ENCODE results near the gene NSD1. TPM values are rescaled to one million over a fixed set of nuclear protein-coding genes. Genes with fewer than 3 reads are reported as not detected.

Gene NSD1
- total RNA-seq, 2 experiments from 2014 or later, result 87.6 to 93.3 TPM

- H3K27ac Mint-ChIP-seq, result no peak overlapping the region
- Histone ChIP-seq H3K4me1 (ENCODE audit: insufficient read depth, low read length) (peaks cover 20% of the 10 kb centered on the region), H3K27me3 (ENCODE audit: control insufficient read depth in 1 of 2, insufficient read depth in 2 of 2, low read length in 2 of 2) (no peaks in the 10 kb centered on the region), H3K9me3 (ENCODE audit: control insufficient read depth in 1 of 2, insufficient read depth in 1 of 2, low read length in 2 of 2) (no peaks in the 10 kb centered on the region), H3K4me3 (ENCODE audit: low read length) (no peak overlapping the region), H3K27ac (ENCODE audit: low read depth in 1 of 2, low read length in 2 of 2) (no peak overlapping the region), H3K36me3 (ENCODE audit: insufficient read depth, low read length) (no peaks in the 10 kb centered on the region)
- H3K36me3 Mint-ChIP-seq (ENCODE audit: low read depth), result no peaks in the 10 kb centered on the region
- no peaks in the 10 kb centered on the region for H3K27me3 Mint-ChIP-seq
- CTCF ChIA-PET, result interaction anchor here (0.6 to 1.9 kb wide), 11 partner anchors 14 to 451 kb away, joined by 3 to 9 read pairs (median 3); partner anchors contain the start of gene FGFR4
- POLR2A ChIA-PET, result no interaction called here
- DNase-seq (peak; percentile 37 to 78 (median 49)), ATAC-seq (ENCODE audit: poor library complexity) (peak; percentile 52)
- H3K9me3 Mint-ChIP-seq, result no peaks in the 10 kb centered on the region
- no peak overlapping the region for H3K4me3 Mint-ChIP-seq
- H3K4me1 Mint-ChIP-seq (ENCODE audit: low read depth), result peaks cover 15% of the 10 kb centered on the region
- intact Hi-C loops (cut with DNase I, micrococcal nuclease), result loop anchor here (2.0 to 10.0 kb wide), 9 partner anchors 39 to 1381 kb away; partner anchors contain the start of gene MXD3 (in 1 of the 2)
- TF ChIP-seq CTCF (IDR thresholded peaks at IDR 0.05), result peak; percentile 95
Observed at GRCh38 chr5:177111720-177112394, 21.7 kb upstream of the NSD1 start.

- Mint-ChIP-seq H3K4me3 (no peak overlapping the region), H3K4me1 (ENCODE audit: low read depth) (peaks cover 20% of the 10 kb centered on the region), H3K36me3 (ENCODE audit: low read depth) (no peaks in the 10 kb centered on the region), H3K9me3 (no peaks in the 10 kb centered on the region), H3K27me3 (no peaks in the 10 kb centered on the region), H3K27ac (no peak overlapping the region)
- DNase-seq (no peak), ATAC-seq (ENCODE audit: poor library complexity) (no peak)
- Histone ChIP-seq H3K4me1 (ENCODE audit: insufficient read depth, low read length) (peaks cover 26% of the 10 kb centered on the region), H3K27me3 (ENCODE audit: control insufficient read depth in 1 of 2, insufficient read depth in 2 of 2, low read length in 2 of 2) (no peaks in the 10 kb centered on the region), H3K36me3 (ENCODE audit: insufficient read depth, low read length) (no peaks in the 10 kb centered on the region), H3K4me3 (ENCODE audit: low read length) (no peak overlapping the region), H3K9me3 (ENCODE audit: control insufficient read depth in 1 of 2, insufficient read depth in 1 of 2, low read length in 2 of 2) (no peaks in the 10 kb centered on the region), H3K27ac (ENCODE audit: low read depth in 1 of 2, low read length in 2 of 2) (no peak overlapping the region)
- no peak for TF ChIP-seq CTCF (IDR thresholded peaks at IDR 0.05)
- intact Hi-C loops (cut with DNase I, micrococcal nuclease), result loop anchor here (2.0 to 10.0 kb wide), 9 partner anchors 40 to 1382 kb away; partner anchors contain the start of gene MXD3 (in 1 of the 2)
- ChIA-PET POLR2A (interaction anchor here (3.5 kb wide), 1 partner anchor 20 kb away, joined by 31 read pairs; the partner anchor contains the start of gene NSD1), CTCF (interaction anchor here (0.6 to 1.9 kb wide), 13 partner anchors 13 to 184 kb away, joined by 3 to 9 read pairs (median 3); partner anchors contain the start of gene FGFR4)
Observed at GRCh38 chr5:177112589-177113220, 20.9 kb upstream of the NSD1 start.

GRCh38 chr5:177113566-177114424 is 19.8 kb upstream of the NSD1 start:
- ChIA-PET CTCF (interaction anchor here (0.6 to 1.6 kb wide), 36 partner anchors 9 to 387 kb away, joined by 3 to 12 read pairs (median 4); partner anchors contain the start of gene NSD1), POLR2A (interaction anchor here (1.2 to 3.5 kb wide), 3 partner anchors 19 to 196 kb away, joined by 3 to 31 read pairs (median 3); partner anchors contain the start of gene NSD1)
- no peaks in the 10 kb centered on the region for H3K9me3 ChIP-seq (ENCODE audit: control insufficient read depth in 1 of 2, insufficient read depth in 1 of 2, low read length in 2 of 2)
- H3K27ac Mint-ChIP-seq, result peak overlapping the region; percentile 0
- peak; percentile 99 for TF ChIP-seq CTCF (IDR thresholded peaks at IDR 0.05)
- H3K9me3 Mint-ChIP-seq, result no peaks in the 10 kb centered on the region
- no peak overlapping the region for H3K4me3 ChIP-seq (ENCODE audit: low read length)
- no peaks in the 10 kb centered on the region for H3K36me3 Mint-ChIP-seq (ENCODE audit: low read depth)
- ATAC-seq (ENCODE audit: poor library complexity) (peak; percentile 55), DNase-seq (peak; percentile 60 to 90 (median 78))
- no peaks in the 10 kb centered on the region for H3K36me3 ChIP-seq (ENCODE audit: insufficient read depth, low read length)
- no peak overlapping the region for H3K4me3 Mint-ChIP-seq
- peaks cover 26% of the 10 kb centered on the region for H3K4me1 ChIP-seq (ENCODE audit: insufficient read depth, low read length)
- intact Hi-C loops (cut with DNase I, micrococcal nuclease), result loop anchor here (1.0 to 10.0 kb wide), 12 partner anchors 20 to 1383 kb away; partner anchors contain the start of genes MXD3 (in 1 of the 2), NSD1 (in 1 of the 2), PRELID1 (in 1 of the 2) and RAB24 (in 1 of the 2)
- H3K4me1 Mint-ChIP-seq (ENCODE audit: low read depth), result peaks cover 20% of the 10 kb centered on the region
- no peaks in the 10 kb centered on the region for H3K27me3 ChIP-seq (ENCODE audit: control insufficient read depth in 1 of 2, insufficient read depth in 2 of 2, low read length in 2 of 2)
- H3K27ac ChIP-seq (ENCODE audit: low read depth in 1 of 2, low read length in 2 of 2), result no peak overlapping the region
- no peaks in the 10 kb centered on the region for H3K27me3 Mint-ChIP-seq

Measured in CD4-positive, alpha-beta T cell (primary cell).